Left cardiac atrium (tissue), 4 donors: ENCODE data around the gene SLC16A3. TPM values are rescaled to one million over a fixed set of nuclear protein-coding genes. Genes with fewer than 3 reads are reported as not detected.

Experiments used
- ATAC-seq, 2 donors: fragments of 200-7000 bp; cut with Tn5 transposase; one replicate each; pipeline ENCODE4 v1.9.1; 2020; ENCODE audit warnings: mild to moderate bottlenecking in 2 of 2, moderate library complexity in 2 of 2
- DNase-seq: peaks from one replicate; pipeline ENCODE4 v3.0.0-alpha.2; 2020
- intact Hi-C, 2 donors: fragments of 100-400 bp; cut with DNase I; formaldehyde crosslinking; loops; one replicate each; pipeline versions ENCODE4 v1.14.1 to v1.15.1; 2022 to 2023
- total RNA-seq, 2 donors: library from RNA; stranded (reverse); fragmentation: NEBNext Ultra II Directional; extraction: Animal tissue kit (Norgen Biotek cat#: 25700); gene quantifications; one replicate each; pipeline ENCODE4 v1.2.1, GENCODE V29; 2021
- donor health status: DM: no; HTN: yes; CAD: no.
- donor health status: DM: no; HTN: yes; CAD: no; lungs with severe emphysema.
- donor health status: DM: yes; HTN: yes; CAD: no.
- donor health status: Dilated cardiomyopathy.

The SLC16A3 gene
- total RNA-seq, 2 donors from 2014 or later, result 18.4 to 35.7 TPM

- intact Hi-C loops, result no loop called here
- ATAC-seq, result no peak
- DNase-seq, result no peak
These were observed 9.8 kb upstream of the SLC16A3 start for GRCh38 chr17:82219083-82219482.

- ATAC-seq, result no peak
- intact Hi-C loops, result no loop called here
- DNase-seq, result no peak
These were observed 8.8 kb upstream of the SLC16A3 start for GRCh38 chr17:82219753-82220709.

GRCh38 chr17:82221341-82221902 lies 7.4 kb upstream of the SLC16A3 start:
- intact Hi-C loops, result no loop called here
- DNase-seq (no peak), ATAC-seq (no peak)

DNA sequence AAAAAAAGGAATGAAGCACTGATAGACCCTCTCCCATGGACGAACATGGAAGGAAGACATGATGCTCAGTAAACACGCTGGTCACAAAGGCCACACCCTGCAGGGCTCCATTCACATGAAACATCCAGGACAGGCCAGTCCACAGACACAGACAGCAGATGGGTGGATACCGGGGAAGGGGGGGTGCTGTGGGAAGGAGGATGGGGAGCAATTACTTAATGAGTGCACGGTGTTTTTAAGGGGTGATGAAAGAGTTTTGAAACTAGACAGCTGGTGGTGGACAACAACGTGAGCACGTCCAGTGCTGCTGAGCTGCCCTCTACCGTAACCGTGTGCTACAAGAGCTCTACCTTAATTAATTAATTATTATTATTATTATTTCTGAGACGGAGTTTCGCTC lies 6.0 kb upstream of the SLC16A3 start:
- intact Hi-C loops, result no loop called here
- DNase-seq (no peak), ATAC-seq (no peak)

DNA sequence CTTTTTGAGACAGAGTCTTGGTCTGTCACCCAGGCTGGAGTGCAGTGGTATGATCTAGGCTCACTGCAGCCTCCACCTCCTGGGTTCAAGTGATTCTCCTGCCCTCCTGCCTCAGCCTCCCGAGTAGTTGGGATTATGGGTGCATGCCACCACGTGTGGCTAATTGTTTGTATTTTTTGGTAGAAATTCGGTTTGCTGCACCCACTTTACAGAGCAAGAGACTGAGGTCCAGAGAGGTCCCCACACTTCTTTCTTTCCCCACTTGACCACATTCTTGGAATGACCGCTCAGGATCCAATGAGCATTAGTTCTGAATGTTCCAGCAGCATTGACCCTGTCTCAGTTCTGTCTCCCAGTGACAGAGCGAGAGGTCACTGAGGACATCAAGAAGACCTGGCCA lies 5.3 kb upstream of the SLC16A3 start:
- intact Hi-C loops, result no loop called here
- DNase-seq, result no peak
- ATAC-seq, result no peak

DNA sequence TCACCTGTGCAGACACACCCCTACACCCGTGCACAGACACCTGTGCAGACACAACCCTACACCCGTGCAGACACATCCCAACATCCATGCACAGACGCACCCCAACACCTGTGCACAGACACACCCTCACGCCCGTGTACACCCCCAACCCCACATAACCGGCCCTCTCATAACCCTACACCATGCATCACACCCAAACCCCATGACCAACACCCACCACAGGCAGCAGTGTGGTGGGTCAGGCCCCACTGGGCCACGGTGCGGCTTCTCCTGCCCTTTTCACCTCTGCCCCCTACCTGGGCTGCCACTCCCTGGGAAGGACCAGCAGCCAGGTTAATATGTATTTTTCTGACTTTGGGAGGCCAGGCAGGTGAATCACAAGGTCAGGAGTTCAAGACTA lies 4.2 kb upstream of the SLC16A3 start:
- intact Hi-C loops, result no loop called here
- ATAC-seq (no peak), DNase-seq (no peak)

- DNase-seq (peak; percentile 22), ATAC-seq (no peak)
- intact Hi-C loops, result no loop called here
These were observed 3.3 kb upstream of the SLC16A3 start for GRCh38 chr17:82225368-82226029.

DNA sequence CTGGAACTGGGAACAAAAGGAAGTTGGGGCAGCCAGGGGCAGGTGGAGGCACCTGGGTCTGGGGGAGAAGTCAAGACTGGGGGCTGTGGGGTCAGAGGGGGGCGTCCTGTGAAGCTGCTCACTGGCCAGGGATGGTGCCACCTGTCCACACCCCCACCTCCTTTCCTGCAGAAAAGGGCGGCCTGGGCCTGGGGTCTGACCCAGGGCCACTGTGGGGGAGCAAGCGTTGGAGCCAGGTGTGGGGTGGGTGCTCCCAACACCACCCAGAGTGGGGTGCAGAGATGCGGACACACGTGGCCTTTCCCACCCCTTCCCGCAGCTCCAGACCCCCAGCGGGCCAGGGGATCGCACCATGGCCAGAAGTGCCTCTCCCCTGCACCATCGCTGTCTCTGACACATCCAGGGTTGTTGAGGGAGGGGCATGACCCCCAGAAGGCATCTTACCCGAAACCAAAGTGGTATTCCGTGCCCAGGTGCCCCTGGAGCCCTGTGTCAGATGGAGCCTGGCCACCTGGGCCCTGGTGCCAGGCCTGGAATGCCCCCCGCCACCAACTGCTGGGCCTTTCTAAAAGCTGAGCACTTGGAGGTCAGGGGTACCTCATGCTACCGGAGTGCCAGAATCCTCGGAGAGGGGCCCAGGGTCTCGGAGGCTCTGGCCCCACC lies 2.6 kb upstream of the SLC16A3 start:
- intact Hi-C loops, result no loop called here
- ATAC-seq (no peak), DNase-seq (peak; percentile 21)

DNA sequence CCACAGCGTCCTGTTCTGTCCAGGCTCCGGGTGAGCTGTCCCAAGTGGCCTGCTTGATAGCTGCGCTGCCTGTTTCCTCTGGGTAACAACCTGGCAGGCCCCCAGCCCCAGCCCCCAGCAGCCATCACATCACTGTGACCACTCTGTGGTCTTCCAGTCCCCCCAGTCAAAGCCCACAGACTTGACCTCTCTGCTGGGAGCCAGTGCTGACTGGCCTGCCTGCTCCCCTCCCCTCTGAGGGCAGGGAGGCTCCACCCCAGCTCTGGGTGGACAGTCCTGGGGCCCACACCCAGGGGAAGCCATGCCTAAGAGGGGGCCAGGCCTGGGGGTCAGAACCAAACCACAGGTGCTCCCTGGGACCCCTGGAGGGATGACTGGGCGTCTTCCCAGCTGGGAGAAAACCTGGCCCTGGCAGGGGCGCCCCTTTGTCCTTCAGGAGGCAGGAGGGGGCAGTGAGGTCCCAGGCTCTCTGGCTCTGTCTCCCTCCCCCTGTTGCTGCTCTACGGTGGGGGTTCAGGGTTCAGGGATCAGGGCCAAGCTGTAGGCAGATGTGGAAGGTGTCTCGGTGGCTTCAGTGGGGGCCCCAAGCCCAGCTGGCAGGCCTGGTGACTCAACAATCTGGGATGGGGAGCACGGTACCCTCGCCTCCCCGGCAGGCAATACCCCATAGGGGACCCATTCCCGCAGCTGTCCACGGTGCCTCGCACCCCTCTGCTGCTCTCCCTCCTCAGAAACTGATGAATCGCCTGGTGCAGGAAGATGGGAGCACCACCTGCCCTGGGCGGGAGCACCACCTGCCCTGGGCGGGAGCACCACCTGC lies 1.8 kb upstream of the SLC16A3 start:
- ATAC-seq, result no peak
- intact Hi-C loops, result no loop called here
- peak; percentile 22 for DNase-seq

DNA sequence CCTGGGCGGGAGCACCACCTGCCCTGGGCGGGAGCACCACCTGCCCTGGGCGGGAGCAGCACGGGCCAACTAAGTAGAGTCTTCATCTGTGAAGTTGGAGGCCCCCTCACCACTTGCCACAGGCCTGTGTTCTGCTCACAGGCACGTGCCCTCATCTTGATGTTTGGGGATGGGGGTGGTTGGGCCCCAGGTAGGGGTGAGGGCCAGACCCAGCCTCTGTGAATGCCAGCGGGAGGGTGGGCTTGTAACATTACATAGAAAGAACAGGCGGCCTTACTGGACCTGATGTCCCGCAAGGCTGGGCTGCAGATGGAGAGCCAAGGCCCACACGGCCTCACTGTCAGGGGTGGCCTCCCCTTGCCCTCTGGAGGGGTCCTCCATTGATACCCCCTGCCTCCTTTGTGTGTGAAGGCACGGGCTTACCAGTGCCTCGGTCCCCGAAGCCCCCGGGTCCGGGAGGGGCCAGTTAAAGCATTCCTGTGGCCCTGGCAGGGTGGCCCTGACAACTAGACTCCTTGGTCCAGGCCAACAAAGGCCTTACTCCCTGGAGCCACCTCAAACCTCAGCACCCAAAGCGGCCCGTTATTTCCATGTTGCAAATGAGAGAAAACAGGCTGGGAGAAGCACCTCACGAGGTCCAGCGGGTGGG lies 1.1 kb upstream of the SLC16A3 start:
- intact Hi-C loops, result no loop called here
- DNase-seq (peak; percentile 21), ATAC-seq (no peak)

DNA sequence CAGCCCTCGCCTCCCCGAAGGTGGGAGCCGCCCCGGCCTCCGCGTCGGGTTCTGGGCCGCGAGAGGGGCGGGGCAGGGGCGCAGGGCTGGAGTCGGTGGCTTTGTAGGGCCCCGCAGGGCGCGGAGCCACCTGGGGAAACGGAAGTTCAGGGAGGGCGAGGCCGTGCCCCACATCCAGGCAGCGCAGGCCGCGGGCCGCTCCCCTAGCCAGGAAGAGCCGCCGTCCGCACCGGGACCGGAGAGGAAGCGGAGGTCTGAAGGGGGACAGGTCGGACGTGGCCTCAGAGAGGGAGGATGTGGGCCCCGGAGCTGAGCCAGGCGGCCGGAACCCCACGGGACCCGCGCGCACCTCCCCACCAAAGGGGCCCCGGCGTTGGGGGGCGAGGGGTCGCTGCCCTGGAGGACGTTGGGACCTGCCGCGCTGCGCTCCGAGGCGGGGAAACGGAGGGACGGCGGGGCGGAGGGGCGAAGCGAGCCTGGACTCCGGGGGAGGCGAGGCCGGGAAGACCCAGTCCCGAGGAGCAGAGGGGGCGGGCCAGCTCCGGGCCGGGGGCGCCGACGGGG lies 482 bp upstream of the SLC16A3 start:
- intact Hi-C loops, result no loop called here
- DNase-seq (peak; percentile 66), ATAC-seq (peak in 1 of 2 donors; percentile 7)

GRCh38 chr17:82229698-82230608 lies 1.1 kb downstream of the SLC16A3 start:
- ATAC-seq (no peak), DNase-seq (no peak)
- intact Hi-C loops, result no loop called here

- DNase-seq (peak; percentile 93), ATAC-seq (peak; percentile 78 to 79)
- intact Hi-C loops, result no loop called here
These were observed 1.9 kb downstream of the SLC16A3 start for GRCh38 chr17:82230609-82231311.

DNA sequence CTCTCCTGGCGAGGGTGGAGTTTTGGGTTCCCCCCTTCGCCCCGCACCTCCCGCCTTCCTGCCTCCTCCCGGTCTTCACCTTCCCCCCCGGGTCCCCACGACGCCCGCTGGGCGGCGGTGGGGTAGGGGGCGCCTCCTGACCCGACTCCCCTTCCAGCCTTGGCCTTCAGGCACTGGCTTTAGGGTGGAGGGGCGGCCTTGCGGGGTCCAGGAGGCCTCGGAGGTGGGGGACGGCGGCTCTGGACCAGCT lies 2.4 kb downstream of the SLC16A3 start:
- DNase-seq (no peak), ATAC-seq (peak; percentile 48 to 52)
- intact Hi-C loops, result no loop called here

GRCh38 chr17:82231562-82232321 lies 2.9 kb downstream of the SLC16A3 start:
- DNase-seq, result peak; percentile 87
- intact Hi-C loops, result no loop called here
- ATAC-seq, result peak; percentile 44 to 46

DNA sequence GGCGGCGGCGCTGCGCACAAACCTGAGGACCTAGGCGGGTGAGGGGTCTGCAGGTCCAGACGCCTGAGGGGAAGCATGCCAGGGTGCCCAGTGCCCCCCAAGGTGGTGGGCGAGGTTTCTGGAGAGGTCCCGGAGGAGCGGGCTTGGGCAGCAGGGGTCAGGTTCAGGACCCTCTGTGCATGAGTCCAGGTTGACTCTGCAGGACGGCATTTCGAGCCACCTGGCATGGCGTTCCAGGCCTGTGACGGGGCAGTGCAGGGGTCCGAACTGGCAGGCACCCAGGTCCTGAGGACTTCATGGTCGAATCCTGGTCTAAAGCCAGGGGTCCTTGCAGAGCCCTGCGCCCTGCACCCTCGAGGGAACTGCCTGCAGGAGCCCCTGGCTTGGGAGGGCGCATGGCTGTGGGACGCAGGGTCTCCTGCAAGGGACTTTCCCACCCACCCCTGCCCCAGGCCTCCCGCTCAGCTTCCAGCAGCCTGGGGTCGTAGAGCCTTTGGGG lies 3.5 kb downstream of the SLC16A3 start:
- intact Hi-C loops, result no loop called here
- ATAC-seq (no peak), DNase-seq (no peak)
